HepG2 (cell line): ENCODE measurements around the gene TXNRD2. TPM values are rescaled to one million over a fixed set of nuclear protein-coding genes. Genes with fewer than 3 reads are reported as not detected.

Experiments
- ATAC-seq: fragments of 200-7000 bp; cut with Tn5 transposase; 3 replicates; pipeline ENCODE4 v1.9.1; 2020; ENCODE audit warnings: mild to moderate bottlenecking, moderate library complexity
- BruUV-seq: library from RNA; stranded (reverse); fragments of 400-500 nt; replicated peaks from 2 replicates; lab custom pipeline; 2021; lab: Mats Ljungman, UMichigan
- CTCF ChIA-PET: fragments of 300-600 bp; formaldehyde crosslinking; extraction: SDS; loops from one replicate; lab custom pipeline; 2021; ENCODE audit warnings: low total read pairs, inconsistent platforms, low intra/inter-chr PET ratio; lab: Yijun Ruan, JAX
- POLR2A ChIA-PET: fragments of 350-600 bp; sonication (Branson Sonifier 250); formaldehyde crosslinking; loops from one replicate; lab custom pipeline; 2020; ENCODE audit warnings: antibody characterized with exemption, inconsistent platforms; lab: Yijun Ruan, JAX
- DNase-seq: peaks from one replicate; pipeline ENCODE4 v3.0.0-alpha.2; 2015; ENCODE audit warnings: low spot score
- FAIRE-seq: peaks from 3 replicates; lab custom pipeline; 2011; peaks lifted over from hg19 to GRCh38; lab: Jason Lieb, UNC
- H2AFZ ChIP-seq: one replicate; pipeline ENCODE4 v1.6.1; 2011; ENCODE audit warnings: low read length, inconsistent platforms
- H3K27ac ChIP-seq: fragments of 300-600 bp; 3 replicates; pipeline ENCODE4 v1.8.0; 2011; ENCODE audit warnings: mixed run types, mild to moderate bottlenecking, mixed read lengths, low read length, inconsistent platforms; ENCODE audit not compliant: insufficient read depth; ENCODE audit errors: extremely low read length
- H3K27me3 ChIP-seq, 2 experiments: fragments of 200-600 bp in 1 of 2; 2 replicates in 1 of 2; 3 replicates in 1 of 2; pipeline versions ENCODE4 v1.6.0 to v1.8.0; 2011; ENCODE audit warnings: low read length in 2 of 2, mild to moderate bottlenecking in 2 of 2, moderate library complexity in 2 of 2, inconsistent platforms in 1 of 2; ENCODE audit not compliant: insufficient read depth in 2 of 2, control insufficient read depth in 1 of 2
- H3K36me3 ChIP-seq, 2 experiments: fragments of 200-600 bp in 1 of 2; replicated peaks in 1 of 2; 2 replicates in 1 of 2; 3 replicates in 1 of 2; pipeline versions ENCODE4 v1.5.1 to v1.8.0; 2011; ENCODE audit warnings: low read length in 2 of 2, inconsistent platforms in 1 of 2; ENCODE audit not compliant: insufficient read depth in 2 of 2, control insufficient read depth in 1 of 2
- H3K4me1 ChIP-seq: 2 replicates; pipeline ENCODE4 v1.5.1; 2012; ENCODE audit warnings: low read length, inconsistent platforms; ENCODE audit not compliant: insufficient read depth
- H3K4me2 ChIP-seq: 2 replicates; pipeline ENCODE4 v1.6.0; 2011; ENCODE audit warnings: low read depth, low read length, inconsistent platforms
- H3K4me3 ChIP-seq, 3 experiments: fragments of 200-600 bp in 1 of 3; sonication (generic), shearing (Covaris generic) in 1 of 3; replicated peaks in 1 of 3; 2 replicates each; pipeline ENCODE4 v1.5.1; 2011 to 2016; ENCODE audit warnings: low read length in 3 of 3, inconsistent platforms in 2 of 3, low read depth in 2 of 3, mild to moderate bottlenecking in 2 of 3, control low read depth in 1 of 3, mixed read lengths in 1 of 3; ENCODE audit not compliant: insufficient read depth in 1 of 3
- H3K79me2 ChIP-seq: one replicate; pipeline ENCODE4 v1.6.1; 2011; ENCODE audit warnings: low read length, inconsistent platforms; ENCODE audit not compliant: insufficient read depth
- H3K9ac ChIP-seq: 2 replicates; pipeline ENCODE4 v1.6.0; 2011; ENCODE audit warnings: mild to moderate bottlenecking, low read depth, low read length, inconsistent platforms; ENCODE audit not compliant: insufficient read depth
- H3K9me3 ChIP-seq: 2 replicates; pipeline ENCODE4 v1.5.1; 2012; ENCODE audit warnings: mild to moderate bottlenecking, low read length
- H4K20me1 ChIP-seq: 2 replicates; pipeline ENCODE4 v1.6.0; 2011; ENCODE audit warnings: inconsistent platforms, mild to moderate bottlenecking, low read length, moderate library complexity; ENCODE audit not compliant: insufficient read depth
- AGO1 ChIP-seq: fragments of 200-400 bp; formaldehyde crosslinking; IDR thresholded peaks from 2 replicates; pipeline ENCODE4 v1.6.1; 2017; ENCODE audit warnings: mild to moderate bottlenecking, low read depth, low read length, moderate library complexity; ENCODE audit not compliant: poor library complexity, severe bottlenecking
- CAMTA2 ChIP-seq: sonication (generic); formaldehyde crosslinking; IDR thresholded peaks from 2 replicates; pipeline ENCODE4 v1.4.0; 2020; ENCODE audit warnings: mild to moderate bottlenecking, missing genetic modification reagents, borderline replicate concordance
- FOXO1 ChIP-seq: sonication (generic); formaldehyde crosslinking; IDR thresholded peaks from 2 replicates; pipeline ENCODE4 v1.4.0; 2020; ENCODE audit warnings: missing genetic modification reagents
- GABPB1 ChIP-seq: IDR thresholded peaks from 2 replicates; pipeline ENCODE4 v1.6.1; 2016; ENCODE audit warnings: mild to moderate bottlenecking, missing genetic modification reagents, moderate library complexity, missing compliant biosample characterization
- GPBP1L1 ChIP-seq: sonication (generic); formaldehyde crosslinking; IDR thresholded peaks from 2 replicates; pipeline ENCODE4 v1.5.0; 2020; ENCODE audit warnings: mild to moderate bottlenecking, missing genetic modification reagents
- KDM5A ChIP-seq: fragments of 200-600 bp; sonication (generic); IDR thresholded peaks from 2 replicates; pipeline ENCODE4 v1.7.0; 2018; ENCODE audit warnings: antibody characterized with exemption, mild to moderate bottlenecking, low read length, borderline replicate concordance
- KMT2A ChIP-seq: sonication (generic); formaldehyde crosslinking; IDR thresholded peaks from 2 replicates; pipeline ENCODE4 v1.4.0; 2020; ENCODE audit warnings: missing genetic modification reagents
- NBN ChIP-seq: fragments of 450-650 bp; conservative IDR thresholded peaks from 2 replicates; pipeline ENCODE4 v1.6.1; 2017
- NCOR1 ChIP-seq: fragments of 200-600 bp; sonication (generic); IDR thresholded peaks from 2 replicates; pipeline ENCODE4 v1.7.0; 2017; ENCODE audit warnings: antibody characterized with exemption, low read length, borderline replicate concordance
- PHF20 ChIP-seq: sonication (generic); formaldehyde crosslinking; IDR thresholded peaks from 2 replicates; pipeline ENCODE4 v1.5.0; 2020; ENCODE audit warnings: mild to moderate bottlenecking, missing genetic modification reagents
- PITX1 ChIP-seq: sonication (generic); formaldehyde crosslinking; IDR thresholded peaks from 2 replicates; pipeline ENCODE4 v1.5.1; 2020; ENCODE audit warnings: mild to moderate bottlenecking, missing genetic modification reagents
- REL ChIP-seq: sonication (generic); formaldehyde crosslinking; conservative IDR thresholded peaks from 2 replicates; pipeline ENCODE4 v1.8.0; 2022; ENCODE audit warnings: mild to moderate bottlenecking, missing genetic modification reagents, moderate library complexity
- TFDP1 ChIP-seq: IDR thresholded peaks from 2 replicates; pipeline ENCODE4 v1.6.1; 2016; ENCODE audit warnings: missing compliant biosample characterization, missing genetic modification reagents, borderline replicate concordance
- U2AF1 ChIP-seq: fragments of 200-400 bp; formaldehyde crosslinking; optimal IDR thresholded peaks from 2 replicates; pipeline ENCODE3; 2017; ENCODE audit warnings: mild to moderate bottlenecking, low read depth, low read length
- ZBTB2 ChIP-seq: sonication (generic); formaldehyde crosslinking; IDR thresholded peaks from 2 replicates; pipeline ENCODE4 v1.8.0; 2022; ENCODE audit warnings: low read depth, missing genetic modification reagents
- ZBTB25 ChIP-seq: IDR thresholded peaks from 2 replicates; pipeline ENCODE4 v1.6.1; 2018; ENCODE audit warnings: missing genetic modification reagents
- ZNF160 ChIP-seq: sonication (generic); formaldehyde crosslinking; IDR thresholded peaks from 2 replicates; pipeline ENCODE4 v1.8.0; 2022; ENCODE audit warnings: mild to moderate bottlenecking, inconsistent platforms, missing genetic modification reagents
- ZNF17 ChIP-seq: sonication (generic); formaldehyde crosslinking; IDR thresholded peaks from 2 replicates; pipeline ENCODE4 v1.5.0; 2020; ENCODE audit warnings: mild to moderate bottlenecking, missing genetic modification reagents
- ZNF607 ChIP-seq: sonication (generic); formaldehyde crosslinking; IDR thresholded peaks from 2 replicates; pipeline ENCODE4 v1.5.1; 2020; ENCODE audit warnings: missing genetic modification reagents, mild to moderate bottlenecking, borderline replicate concordance
- ZNF670 ChIP-seq: sonication (generic); formaldehyde crosslinking; IDR thresholded peaks from 2 replicates; pipeline ENCODE4 v1.8.0; 2022; ENCODE audit warnings: mild to moderate bottlenecking, missing genetic modification reagents, borderline replicate concordance
- ZNF674 ChIP-seq: sonication (generic); formaldehyde crosslinking; IDR thresholded peaks from 2 replicates; pipeline ENCODE4 v1.5.0; 2020; ENCODE audit warnings: low read depth, mild to moderate bottlenecking, missing genetic modification reagents
- WGBS: methylation state at CpG from one replicate; pipeline ENCODE4 v1.1.6; 2017; ENCODE audit warnings: low lambda C conversion rate; 5-methylcytosine and 5-hydroxymethylcytosine counted together
- in situ Hi-C: cut with HindIII; loops from 2 replicates; pipeline ENCODE4 v1.10.0; 2017; ENCODE audit warnings: low pct_unique_long_range_greater_than_20kb; ENCODE audit not compliant: extremely low pct_ligation_motif_present
- intact Hi-C: fragments of 100-400 bp; cut with micrococcal nuclease; formaldehyde crosslinking; loops from one replicate; pipeline ENCODE4 v1.10.0; 2022; ENCODE audit not compliant: unreplicated experiment
- polyA plus RNA-seq, 8 experiments: library from polyadenylated mRNA; depleted of rRNA in 3 of 8; stranded (reverse) in 7 of 8; unstranded in 1 of 8; fragments of >200 nt; fragmentation: Illumina TruSeq in 4 of 8; extraction: Trizol in 4 of 8; gene quantifications; 2 replicates each; pipeline versions ENCODE4 v1.2.1 to v1.2.3, GENCODE V29; 2011 to 2016; ENCODE audit warnings: low read depth in 4 of 8, missing spikeins in 1 of 8, mixed read lengths in 1 of 8; ENCODE audit not compliant: insufficient read depth in 1 of 8
- total RNA-seq, 5 experiments: library from RNA; depleted of rRNA; stranded (reverse); fragments of >200 nt; fragmentation: Illumina TruSeq; extraction: Trizol; gene quantifications; 2 replicates each; pipeline ENCODE4 v1.2.3, GENCODE V29; 2016; ENCODE audit warnings: low read depth in 1 of 5

TXNRD2 gene
- total and polyA plus RNA-seq, 2 of the 13 experiments (the other 11 are each of a cell fraction or from before 2014, with no cell fraction given): 17.5 to 18.6 TPM

GRCh38 chr22:19961868-19962245 is 20.2 kb upstream of the TXNRD2 start:
- H3K4me2 ChIP-seq: peak overlapping the region; percentile 96
- H3K27me3 ChIP-seq: no peaks in the 10 kb centered on the region
- WGBS: 90% methylated on average over 2 of the region's 8 CpGs
- ChIA-PET CTCF (no interaction called here), POLR2A (interaction anchor here (1.0 to 1.8 kb wide), 5 partner anchors 10 to 156 kb away, joined by 4 to 15 read pairs (median 7); partner anchors contain the start of genes COMT, TANGO2, TRMT2A and TXNRD2)
- H3K9me3 ChIP-seq: no peaks in the 10 kb centered on the region
- no peak overlapping the region for H2AFZ ChIP-seq
- H3K4me1 ChIP-seq: peaks cover 70% of the 10 kb centered on the region
- H3K36me3 ChIP-seq: peaks cover 8 to 25% of the 10 kb centered on the region in 2 experiments; a peak in 3 of 5 replicates
- FAIRE-seq (no peak), DNase-seq (no peak), ATAC-seq (no peak)
- no TSS peak for BruUV-seq
- intact Hi-C loops (no loop called here), in situ Hi-C loops (no loop called here)
- peaks cover 12% of the 10 kb centered on the region for H3K79me2 ChIP-seq
- H3K4me3 ChIP-seq: peak overlapping the region in 1 of 3 experiments; percentile 75; a peak in 1 of 6 replicates
- no peaks in the 10 kb centered on the region; the same call in 1 of the 2 replicates for H4K20me1 ChIP-seq
- H3K27ac ChIP-seq: peak overlapping the region; percentile 99
- peak overlapping the region; percentile 75 for H3K9ac ChIP-seq
- TF ChIP-seq ZNF160 (no peak), ZNF17 (no peak), NCOR1 (no peak), FOXO1 (CRISPR knock-in tag) (0 out of 2 replicates have a peak, but pooled peaks have one; percentile 0), GPBP1L1 (CRISPR knock-in tag) (no peak), ZBTB2 (CRISPR knock-in tag) (no peak), ZNF670 (no peak), ZNF674 (CRISPR knock-in tag) (no peak), KMT2A (no peak), U2AF1 (no peak), AGO1 (no peak), NBN (no peak), ZBTB25 (no peak), CAMTA2 (CRISPR knock-in tag) (0 out of 2 replicates have a peak, but pooled peaks have one; percentile 46), PITX1 (0 out of 2 replicates have a peak, but pooled peaks have one; percentile 11), KDM5A (no peak), REL (CRISPR knock-in tag) (0 out of 2 replicates have a peak, but pooled peaks have one; percentile 41), PHF20 (CRISPR knock-in tag) (no peak), ZNF607 (CRISPR knock-in tag) (no peak), TFDP1 (no peak), GABPB1 (CRISPR knock-in tag) (no peak)
